NCI-H2081 treated with DMSO at 0.1 percent for 48 hours (cell line): ENCODE data around the gene ELFN1.

ENCODE experiments used
- DNase-seq: peaks from one replicate; lab custom pipeline; 2025; lab: John Stamatoyannopoulos, UW

The ELFN1 gene

DNA sequence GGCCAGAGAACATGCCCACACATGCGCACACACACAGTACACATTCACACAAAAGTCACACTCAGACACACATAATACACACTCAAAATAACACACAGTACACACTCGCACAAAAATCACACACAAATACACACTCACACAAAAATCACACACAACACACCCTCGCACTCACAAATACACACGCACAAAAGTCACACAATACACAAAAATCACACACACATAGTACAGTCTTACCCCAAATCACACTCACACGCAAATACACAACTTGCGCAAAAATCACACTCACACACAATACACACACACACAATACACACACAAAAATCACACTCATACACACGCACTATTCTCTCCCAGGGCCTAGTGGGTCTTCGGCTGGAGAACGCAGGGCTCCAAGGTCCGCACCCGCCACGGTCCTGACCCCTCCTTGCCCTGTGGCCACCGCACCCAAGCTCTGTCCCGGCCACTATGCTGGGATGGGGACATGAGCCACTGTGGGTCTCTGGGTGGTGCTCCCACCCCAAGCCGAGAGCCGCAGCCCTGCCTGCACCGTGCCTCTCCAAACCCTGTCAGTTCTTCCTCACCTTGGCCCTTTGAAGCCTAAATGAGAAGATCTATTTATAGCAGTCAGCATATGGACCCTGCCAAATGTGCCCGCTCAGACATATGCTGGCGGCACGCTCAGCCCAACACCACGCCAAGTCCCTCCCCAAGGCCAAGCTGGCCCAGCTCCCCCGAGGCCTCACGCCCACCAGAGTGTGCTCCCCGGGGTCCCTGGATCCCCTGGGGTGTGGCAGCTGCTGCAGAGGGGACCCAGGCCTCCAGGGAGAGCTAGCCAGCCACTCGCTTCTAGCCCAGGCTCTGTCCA is 55.9 kb downstream of the ELFN1 start:
- DNase-seq, result no peak

DNA sequence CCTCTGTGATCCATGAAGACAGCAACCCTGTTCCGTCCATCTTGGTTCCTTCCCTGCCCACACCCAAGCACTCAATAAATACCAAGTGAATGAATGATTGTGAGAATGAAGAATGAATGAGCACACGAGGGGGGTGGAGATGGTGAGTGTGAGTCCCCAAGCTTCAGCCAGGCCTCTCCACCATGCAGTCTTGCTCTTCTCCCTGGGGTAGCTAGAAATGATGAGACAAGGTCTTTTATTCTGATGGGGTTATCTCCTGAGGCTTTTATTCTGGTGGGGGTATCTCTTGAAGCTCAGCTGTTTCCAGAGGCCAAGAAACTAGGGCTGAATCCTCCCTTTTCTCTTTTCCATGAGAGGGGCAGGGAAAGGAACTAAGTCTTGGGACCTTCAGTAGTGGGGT is 57.0 kb downstream of the ELFN1 start:
- DNase-seq, result no peak

DNA sequence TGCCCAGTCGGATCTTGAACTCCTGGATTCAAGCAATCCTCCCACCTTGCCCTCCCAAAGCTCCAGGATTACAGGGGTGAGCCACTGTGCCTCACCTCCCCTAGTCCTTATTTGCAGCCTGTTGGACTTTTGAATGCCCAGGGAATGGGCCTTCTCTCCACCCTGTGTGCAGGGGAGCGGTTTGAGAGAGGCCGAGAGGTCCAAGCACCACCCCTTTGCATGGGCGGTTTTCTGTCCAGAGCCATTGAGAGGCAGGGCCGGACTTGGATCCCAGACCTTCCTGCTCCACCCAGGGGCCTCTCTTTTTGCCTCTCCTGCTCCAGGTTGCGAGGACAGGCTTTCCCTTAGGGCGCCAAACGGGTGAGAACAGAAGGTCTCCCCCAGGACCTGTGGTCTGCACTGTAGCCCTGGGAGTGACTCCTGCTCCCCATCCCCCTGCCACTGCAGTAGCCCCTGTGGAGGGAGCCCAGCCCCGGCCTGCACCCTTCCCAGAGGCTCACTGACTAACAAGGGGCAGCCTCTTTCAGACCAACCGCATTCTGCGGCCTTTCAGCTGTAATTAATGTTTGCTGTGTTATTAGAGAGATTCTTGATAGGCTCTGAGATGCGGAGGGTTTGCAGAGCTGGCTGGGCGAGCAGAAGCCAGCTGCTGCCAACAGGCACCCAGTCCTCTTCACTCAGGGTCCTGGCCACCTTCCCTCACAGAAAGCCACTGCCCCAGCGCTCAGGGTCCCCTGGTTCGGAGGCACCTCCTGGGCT is 57.9 kb downstream of the ELFN1 start:
- no peak for DNase-seq

DNA sequence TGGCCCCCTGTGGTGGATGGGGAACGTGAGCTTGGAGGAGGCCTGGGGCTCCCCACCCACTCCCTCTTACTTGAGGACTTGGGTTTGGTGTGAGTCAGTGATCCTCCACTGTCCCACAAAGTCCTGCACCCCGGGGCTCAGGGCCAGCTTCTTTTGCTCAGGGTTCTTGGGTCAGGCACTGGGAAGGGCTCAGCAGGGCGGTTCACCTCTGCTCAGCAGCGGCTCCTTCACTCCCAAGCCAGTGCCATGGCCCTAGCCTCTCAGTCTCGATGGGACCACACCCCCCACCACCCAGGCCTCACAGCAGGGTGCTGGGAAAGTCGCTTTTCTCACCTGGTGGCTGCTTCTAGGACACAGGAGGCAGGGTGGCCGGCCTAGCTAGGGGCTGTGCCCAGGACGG is 59.1 kb downstream of the ELFN1 start:
- DNase-seq, result no peak

- no peak for DNase-seq
Measured at GRCh38 chr7:1729773-1730172, 59.7 kb downstream of the ELFN1 start.

GRCh38 chr7:1732072-1732471 is 62.0 kb downstream of the ELFN1 start:
- no peak for DNase-seq

DNA sequence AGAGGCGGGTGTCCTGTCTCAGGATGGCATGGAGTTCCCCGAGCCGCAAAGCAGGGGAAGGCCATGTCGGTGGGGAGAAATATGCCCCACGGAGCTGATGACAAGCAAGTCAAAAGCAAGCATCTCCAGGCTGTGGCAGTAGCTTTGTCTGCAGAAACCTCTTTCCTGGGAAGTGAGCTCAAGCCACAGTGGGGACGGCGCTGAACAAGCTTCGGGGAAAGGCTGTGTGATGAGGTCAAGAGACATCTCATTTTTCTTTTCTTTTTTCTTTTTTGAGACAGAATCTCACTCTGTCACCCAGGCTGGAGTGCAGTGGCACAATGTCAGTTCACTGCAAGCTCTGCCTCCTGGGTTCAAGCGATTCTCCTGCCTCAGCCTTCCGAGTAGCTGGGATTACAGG is 62.6 kb downstream of the ELFN1 start:
- DNase-seq, result no peak

GRCh38 chr7:1733206-1733907 is 63.3 kb downstream of the ELFN1 start:
- no peak for DNase-seq

DNA sequence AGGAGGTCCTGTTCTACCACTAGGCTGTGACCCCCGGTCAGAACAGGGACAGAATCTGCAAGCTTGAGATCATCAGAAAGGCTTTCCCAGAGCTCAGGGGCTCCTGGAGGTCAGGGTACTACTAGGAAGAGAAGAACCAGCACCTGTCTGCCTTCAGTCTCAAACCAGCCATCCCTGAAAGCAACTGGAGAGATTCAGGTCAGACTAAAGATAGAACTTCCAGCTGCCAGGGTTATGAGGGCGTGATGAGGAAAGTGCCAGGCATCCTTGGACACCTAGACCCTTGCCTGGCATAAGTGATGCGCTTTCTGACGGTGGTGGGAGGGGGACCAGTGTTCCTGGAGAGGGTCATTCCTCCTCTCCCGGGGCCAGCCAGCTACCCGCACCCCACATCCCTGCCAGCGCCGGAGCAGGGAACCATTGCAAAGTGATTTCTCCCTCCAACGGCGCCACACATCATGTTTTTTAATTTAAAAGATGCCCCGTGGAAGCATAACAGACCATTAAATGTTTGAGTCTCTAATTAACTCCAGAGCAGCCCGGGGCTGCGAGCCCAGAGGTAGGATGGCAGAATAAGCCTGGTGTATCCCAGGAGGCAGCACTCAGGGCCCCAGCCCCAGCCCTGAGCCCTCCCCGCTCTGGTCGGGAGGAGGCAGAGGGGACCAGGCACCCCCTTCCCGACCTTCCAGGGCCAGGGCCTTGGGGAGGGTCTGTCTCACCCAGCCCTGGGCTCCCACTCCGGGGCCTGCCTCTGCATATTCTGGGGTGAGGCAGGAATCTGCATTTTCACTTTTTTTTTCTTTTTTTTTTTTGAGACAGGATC is 64.0 kb downstream of the ELFN1 start:
- DNase-seq, result no peak

- DNase-seq, result no peak
Measured at GRCh38 chr7:1735262-1735661, 65.2 kb downstream of the ELFN1 start.

GRCh38 chr7:1735806-1736483 is 65.9 kb downstream of the ELFN1 start:
- no peak for DNase-seq

- no peak for DNase-seq
Measured at GRCh38 chr7:1736484-1736817, 66.4 kb downstream of the ELFN1 start.

- DNase-seq, result no peak
Measured at GRCh38 chr7:1736830-1737229, 66.8 kb downstream of the ELFN1 start.

GRCh38 chr7:1737523-1737922 is 67.4 kb downstream of the ELFN1 start:
- no peak for DNase-seq

- no peak for DNase-seq
Measured at GRCh38 chr7:1737956-1738355, 67.9 kb downstream of the ELFN1 start.

DNA sequence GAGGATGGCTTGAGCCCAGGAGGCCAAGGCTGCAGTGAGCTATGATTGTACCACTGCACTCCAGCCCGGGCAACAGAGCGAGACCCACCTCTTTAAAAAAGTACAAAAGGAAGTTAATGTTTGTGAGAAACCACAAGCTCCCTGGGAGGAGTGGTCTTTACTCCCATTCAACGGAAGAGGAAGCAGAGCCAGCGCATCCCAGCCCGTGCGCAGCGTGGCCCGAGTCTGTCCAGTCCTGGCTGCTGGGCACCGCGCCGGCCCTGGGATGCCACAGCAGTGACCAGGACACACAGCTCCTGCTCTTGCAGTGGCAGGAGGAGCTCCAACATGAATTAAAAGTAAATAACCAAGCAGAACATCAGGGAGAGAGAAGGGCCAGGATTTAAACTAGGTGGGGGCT is 68.4 kb downstream of the ELFN1 start:
- no peak for DNase-seq

- no peak for DNase-seq
Measured at GRCh38 chr7:1738956-1739355, 68.9 kb downstream of the ELFN1 start.

GRCh38 chr7:1739593-1739992 is 69.5 kb downstream of the ELFN1 start:
- DNase-seq, result no peak

- no peak for DNase-seq
Measured at GRCh38 chr7:1740214-1740613, 70.1 kb downstream of the ELFN1 start.

GRCh38 chr7:1741246-1741645 is 71.2 kb downstream of the ELFN1 start:
- DNase-seq, result no peak

DNA sequence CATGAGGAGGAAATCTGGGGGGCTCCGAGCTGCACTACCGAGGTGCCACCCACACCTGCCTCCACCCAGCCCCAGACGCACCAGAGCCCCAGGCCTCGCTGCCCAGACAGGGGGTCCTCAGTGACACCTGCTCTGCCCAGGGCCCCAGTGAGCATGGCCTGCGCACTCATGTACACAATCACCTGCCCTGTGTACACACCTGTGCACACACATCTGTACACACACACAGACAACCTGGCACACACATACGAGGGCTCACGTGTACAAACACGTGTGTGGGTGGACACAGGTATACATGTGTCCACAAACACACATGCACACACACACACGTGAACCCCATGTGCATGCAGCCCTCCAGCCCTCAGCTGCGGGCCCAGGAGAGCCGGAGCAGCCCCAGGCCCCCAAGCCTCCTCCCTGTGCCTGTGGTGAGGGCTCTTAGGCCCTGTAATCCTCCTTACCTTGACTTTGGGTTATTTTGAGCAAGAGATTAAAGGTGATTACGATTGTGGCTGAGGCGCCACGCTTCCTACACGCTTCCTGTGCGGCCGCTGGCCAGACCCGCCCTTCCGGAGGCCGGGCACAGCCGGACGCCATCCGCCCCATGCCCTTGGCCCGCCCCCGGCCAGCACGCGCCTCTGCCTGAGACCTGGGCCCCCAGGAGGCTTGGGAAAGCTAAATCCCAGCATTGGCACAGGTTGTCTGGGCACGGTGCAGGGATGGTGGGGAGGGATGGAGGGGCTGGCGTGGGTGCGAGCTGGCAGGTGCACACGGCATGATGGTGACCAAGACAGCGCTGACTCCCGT is 71.9 kb downstream of the ELFN1 start:
- no peak for DNase-seq
